Gastrocnemius medialis (tissue), 4 donors: ENCODE results near the gene KPNA2.

Experiments
- CTCF ChIP-seq, 5 experiments: fragments of 450-650 bp in 3 of 5; fragments of 200-600 bp in 2 of 5; sonication (generic) in 2 of 5; IDR thresholded peaks in 4 of 5; conservative IDR thresholded peaks in 1 of 5; 1 replicate in 4 of 5; 2 replicates in 1 of 5; pipeline ENCODE4 v1.5.1; 2016 to 2019; ENCODE audit warnings: antibody characterized with exemption in 5 of 5, mild to moderate bottlenecking in 3 of 5, moderate library complexity in 3 of 5
- POLR2A ChIP-seq, 2 donors: fragments of 450-650 bp; IDR thresholded peaks; one replicate each; pipeline ENCODE4 v1.6.1; 2017; ENCODE audit warnings: antibody characterized with exemption in 2 of 2, mild to moderate bottlenecking in 2 of 2, moderate library complexity in 2 of 2

- TF ChIP-seq CTCF (IDR thresholded peaks at IDR 0.05 in 4 of 5, conservative IDR thresholded peaks at IDR 0.05 in 1 of 5), result no peak
- no peak for TF ChIP-seq POLR2A (IDR thresholded peaks at IDR 0.05)
Measured at GRCh38 chr17:68015081-68015723, 20.3 kb upstream of the KPNA2 start.
